Smooth muscle cell (in vitro differentiated cells): ENCODE measurements around the gene SLC35C1. TPM values are rescaled to one million over a fixed set of nuclear protein-coding genes. Genes with fewer than 3 reads are reported as not detected.

Experiments
- DNase-seq: peaks from one replicate; lab custom pipeline; 2025; ENCODE audit not compliant: unreplicated experiment; lab: John Stamatoyannopoulos, UW
- H2AFZ ChIP-seq: fragments of 200-600 bp; sonication (generic); 2 replicates; pipeline ENCODE4 v1.6.0; 2016; ENCODE audit warnings: antibody characterized with exemption, low read depth, mild to moderate bottlenecking
- H3F3A ChIP-seq: fragments of 200-600 bp; sonication (generic); 2 replicates; pipeline ENCODE4 v1.6.0; 2017; ENCODE audit warnings: antibody characterized with exemption, low read depth
- H3K27ac ChIP-seq: fragments of 200-600 bp; sonication (generic); 2 replicates; pipeline ENCODE4 v1.5.1; 2016; ENCODE audit warnings: low read depth, mild to moderate bottlenecking
- H3K27me3 ChIP-seq: fragments of 200-600 bp; sonication (generic); 2 replicates; pipeline ENCODE4 v1.6.1; 2016; ENCODE audit warnings: low read depth, mild to moderate bottlenecking
- H3K36me3 ChIP-seq: fragments of 200-600 bp; sonication (generic); 2 replicates; pipeline ENCODE4 v1.5.1; 2016; ENCODE audit warnings: low read depth
- H3K4me1 ChIP-seq: fragments of 200-600 bp; sonication (generic); 2 replicates; pipeline ENCODE4 v1.5.1; 2016; ENCODE audit warnings: low read depth
- H3K4me2 ChIP-seq: fragments of 200-600 bp; sonication (generic); 2 replicates; pipeline ENCODE4 v1.6.0; 2016; ENCODE audit warnings: mild to moderate bottlenecking
- H3K4me3 ChIP-seq: fragments of 200-600 bp; sonication (generic); 2 replicates; pipeline ENCODE4 v1.5.1; 2016; ENCODE audit warnings: mild to moderate bottlenecking
- H3K79me2 ChIP-seq: fragments of 200-600 bp; sonication (generic); 2 replicates; pipeline ENCODE4 v1.6.0; 2016; ENCODE audit warnings: low read depth, mild to moderate bottlenecking
- H3K9ac ChIP-seq: fragments of 200-600 bp; sonication (generic); 2 replicates; pipeline ENCODE4 v1.6.0; 2016; ENCODE audit warnings: low read depth
- H3K9me3 ChIP-seq: fragments of 200-600 bp; sonication (generic); replicated peaks from 2 replicates; pipeline ENCODE4 v1.5.1; 2016; ENCODE audit warnings: low read depth
- H4K20me1 ChIP-seq: fragments of 200-600 bp; sonication (generic); 2 replicates; pipeline ENCODE4 v1.6.0; 2016; ENCODE audit warnings: low read depth
- WGBS: methylation state at CpG from one replicate; pipeline ENCODE4 v1.1.7; 2016; ENCODE audit warnings: low lambda C conversion rate; 5-methylcytosine and 5-hydroxymethylcytosine counted together
- polyA plus RNA-seq: library from polyadenylated mRNA; unstranded; fragments of >200 nt; fragmentation: Nextera tagmentation; extraction: Ambion mirVana; gene quantifications from 2 replicates; pipeline ENCODE4 v1.2.1, GENCODE V29; 2016
- total RNA-seq: library from RNA; depleted of rRNA; stranded (reverse); fragments of >200 nt; gene quantifications from 2 replicates; pipeline ENCODE4 v1.2.3, GENCODE V29; 2014
- TF ChIP-seq, protein P1 (sequence below): fragments of 200-600 bp; sonication (generic); IDR thresholded peaks from 2 replicates; pipeline ENCODE4 v1.5.1; 2017; ENCODE audit warnings: borderline replicate concordance, mild to moderate bottlenecking, antibody characterized with exemption; ENCODE audit not compliant: insufficient read depth, poor library complexity, severe bottlenecking

Gene SLC35C1
- total and polyA plus RNA-seq, 2 experiments from 2014 or later = 8.9 to 32.7 TPM

DNA sequence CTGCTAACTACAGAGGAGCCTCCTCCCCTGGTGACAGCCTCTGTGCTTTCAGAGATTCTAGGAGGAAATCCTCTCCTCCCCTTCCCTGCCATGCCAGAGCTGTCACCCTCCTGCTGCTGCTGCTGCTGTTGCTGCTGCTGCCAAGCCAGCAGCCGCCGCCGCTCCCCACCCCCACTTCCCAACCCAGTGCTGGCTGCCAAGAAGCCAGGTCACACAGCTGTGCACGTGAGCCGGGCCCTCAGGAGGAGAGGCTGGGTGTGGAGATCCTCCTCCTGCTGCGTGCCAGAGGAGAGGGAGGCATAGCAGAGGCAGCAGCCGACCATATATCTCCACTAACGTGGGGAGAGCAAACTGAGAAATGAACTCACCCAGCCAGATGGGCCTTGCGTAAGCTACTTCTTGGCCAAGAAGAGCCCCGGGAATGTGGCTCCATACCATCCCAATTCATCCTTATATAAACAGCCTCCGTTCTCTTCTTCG lies 54.8 kb downstream of the SLC35C1 start:
- Histone ChIP-seq H3F3A (peaks cover 16% of the 10 kb centered on the region), H3K4me1 (peaks cover 14% of the 10 kb centered on the region), H3K27ac (peak overlapping the region; percentile 91), H2AFZ (no peak overlapping the region), H3K9ac (peak overlapping the region; percentile 74), H3K4me2 (peak overlapping the region; percentile 48), H3K36me3 (peaks cover 20% of the 10 kb centered on the region), H3K9me3 (no peaks in the 10 kb centered on the region), H4K20me1 (peaks cover 57% of the 10 kb centered on the region), H3K27me3 (no peaks in the 10 kb centered on the region), H3K4me3 (no peak overlapping the region), H3K79me2 (peaks cover 4% of the 10 kb centered on the region)
- TF ChIP-seq, protein P1, sequence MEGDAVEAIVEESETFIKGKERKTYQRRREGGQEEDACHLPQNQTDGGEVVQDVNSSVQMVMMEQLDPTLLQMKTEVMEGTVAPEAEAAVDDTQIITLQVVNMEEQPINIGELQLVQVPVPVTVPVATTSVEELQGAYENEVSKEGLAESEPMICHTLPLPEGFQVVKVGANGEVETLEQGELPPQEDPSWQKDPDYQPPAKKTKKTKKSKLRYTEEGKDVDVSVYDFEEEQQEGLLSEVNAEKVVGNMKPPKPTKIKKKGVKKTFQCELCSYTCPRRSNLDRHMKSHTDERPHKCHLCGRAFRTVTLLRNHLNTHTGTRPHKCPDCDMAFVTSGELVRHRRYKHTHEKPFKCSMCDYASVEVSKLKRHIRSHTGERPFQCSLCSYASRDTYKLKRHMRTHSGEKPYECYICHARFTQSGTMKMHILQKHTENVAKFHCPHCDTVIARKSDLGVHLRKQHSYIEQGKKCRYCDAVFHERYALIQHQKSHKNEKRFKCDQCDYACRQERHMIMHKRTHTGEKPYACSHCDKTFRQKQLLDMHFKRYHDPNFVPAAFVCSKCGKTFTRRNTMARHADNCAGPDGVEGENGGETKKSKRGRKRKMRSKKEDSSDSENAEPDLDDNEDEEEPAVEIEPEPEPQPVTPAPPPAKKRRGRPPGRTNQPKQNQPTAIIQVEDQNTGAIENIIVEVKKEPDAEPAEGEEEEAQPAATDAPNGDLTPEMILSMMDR = no peak
- peak; percentile 76 for DNase-seq
- 42% methylated on average over 12 of the region's 12 CpGs for WGBS

DNA sequence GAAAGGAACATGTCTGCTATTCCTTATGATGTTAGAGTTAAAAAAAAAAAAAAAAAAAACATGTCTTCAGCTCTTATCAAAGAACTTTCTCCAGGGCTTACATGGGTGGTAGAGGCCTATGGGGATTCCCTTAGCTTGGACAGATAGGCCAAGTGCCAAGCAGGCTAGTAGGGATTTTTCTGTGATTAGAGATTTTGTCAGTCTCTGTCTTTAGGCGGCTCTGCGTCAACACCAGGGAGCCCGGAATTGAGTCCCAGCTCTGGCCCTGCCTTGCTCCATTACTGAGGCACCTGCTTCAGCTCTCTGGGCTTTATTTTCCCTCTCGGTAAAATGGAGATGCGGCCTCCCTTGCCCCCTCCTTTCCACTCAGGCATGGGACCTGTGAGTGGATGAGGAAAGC lies 55.4 kb downstream of the SLC35C1 start:
- no peaks in the 10 kb centered on the region for H3K79me2 ChIP-seq
- DNase-seq = no peak
- peak overlapping the region; percentile 91 for H3K27ac ChIP-seq
- H3F3A ChIP-seq = peaks cover 16% of the 10 kb centered on the region
- peaks cover 14% of the 10 kb centered on the region for H3K4me1 ChIP-seq
- no peaks in the 10 kb centered on the region for H3K27me3 ChIP-seq
- peaks cover 20% of the 10 kb centered on the region for H3K36me3 ChIP-seq
- no peak overlapping the region for H2AFZ ChIP-seq
- TF ChIP-seq, protein P1 = no peak
- no peak overlapping the region for H3K9ac ChIP-seq
- H4K20me1 ChIP-seq = peaks cover 51% of the 10 kb centered on the region
- H3K4me2 ChIP-seq = no peak overlapping the region
- no peaks in the 10 kb centered on the region for H3K9me3 ChIP-seq
- WGBS = 81% methylated on average over 5 of the region's 5 CpGs
- no peak overlapping the region for H3K4me3 ChIP-seq

DNA sequence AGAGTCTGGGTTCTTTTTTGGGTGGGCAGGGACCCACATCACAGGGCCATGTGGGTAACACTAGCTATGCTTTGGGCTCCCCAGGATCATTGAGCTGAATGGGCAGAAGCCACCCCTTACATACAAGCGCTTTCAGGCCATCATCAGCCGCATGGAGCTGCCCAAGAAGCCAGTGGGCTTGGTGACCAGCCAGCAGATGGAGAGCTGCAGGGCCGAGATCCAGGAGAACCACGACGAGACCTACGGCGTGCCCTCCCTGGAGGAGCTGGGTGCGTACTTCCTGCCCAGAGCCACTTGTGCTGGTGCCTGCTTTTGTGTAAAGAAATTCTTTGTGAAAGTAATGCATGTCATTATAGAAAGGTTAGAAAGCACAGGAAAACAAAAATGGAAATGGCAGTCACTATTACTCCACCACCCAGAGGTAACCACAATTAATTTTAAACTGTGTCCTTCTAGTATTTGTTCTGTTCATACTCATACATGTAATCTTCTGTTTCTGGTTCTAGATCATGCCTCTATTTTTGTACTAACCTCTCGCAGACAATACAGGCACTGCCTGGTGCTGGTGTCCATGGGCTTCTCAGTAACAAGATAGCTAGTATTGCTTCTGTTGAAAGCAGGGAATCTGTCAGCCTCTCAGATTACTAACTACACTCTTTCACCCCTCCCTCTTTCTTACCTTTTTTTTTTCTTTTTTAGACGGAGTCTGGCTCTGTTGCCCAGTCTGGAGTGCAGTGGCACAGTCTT lies 56.0 kb downstream of the SLC35C1 start:
- Histone ChIP-seq H3K4me3 (no peak overlapping the region), H3K9ac (no peak overlapping the region), H3K4me2 (no peak overlapping the region), H3K27me3 (no peaks in the 10 kb centered on the region), H3K27ac (peak overlapping the region; percentile 91), H3F3A (peaks cover 15% of the 10 kb centered on the region), H3K79me2 (no peaks in the 10 kb centered on the region), H3K9me3 (no peaks in the 10 kb centered on the region), H3K4me1 (peaks cover 14% of the 10 kb centered on the region), H4K20me1 (peaks cover 45% of the 10 kb centered on the region), H3K36me3 (peaks cover 20% of the 10 kb centered on the region), H2AFZ (no peak overlapping the region)
- WGBS = 97% methylated on average over 10 of the region's 10 CpGs
- no peak for DNase-seq
- TF ChIP-seq, protein P1 = no peak

Other genes starting within 250 kb of the SLC35C1 start
- 2.4 and 3.8 TPM in 2 replicates for gene CHST1, start 139.5 kb upstream of the SLC35C1 start, total RNA-seq
- 9.5 and 15.9 TPM in 2 replicates for gene CHST1, start 139.5 kb upstream of the SLC35C1 start, polyA plus RNA-seq
- gene CRY2, start 42.3 kb downstream of the SLC35C1 start, total RNA-seq = 26.1 and 27.7 TPM in 2 replicates
- gene CRY2, start 42.3 kb downstream of the SLC35C1 start, polyA plus RNA-seq = 23.3 and 30.3 TPM in 2 replicates
- gene MAPK8IP1, start 80.5 kb downstream of the SLC35C1 start, total RNA-seq = 3.9 and 8.1 TPM in 2 replicates
- 4.9 and 5.2 TPM in 2 replicates for gene MAPK8IP1, start 80.5 kb downstream of the SLC35C1 start, polyA plus RNA-seq
- gene FREY1, start 102.1 kb downstream of the SLC35C1 start, total RNA-seq = 0.22 and 3.6 TPM in 2 replicates
- 0.57 TPM in 1 of 2 replicates, not detected in the other for gene FREY1, start 102.1 kb downstream of the SLC35C1 start, polyA plus RNA-seq
- 10.5 and 14.9 TPM in 2 replicates for gene PEX16, start 112.7 kb downstream of the SLC35C1 start, total RNA-seq
- gene PEX16, start 112.7 kb downstream of the SLC35C1 start, polyA plus RNA-seq = 24.4 and 30.2 TPM in 2 replicates
- gene LARGE2, start 117.5 kb downstream of the SLC35C1 start, total RNA-seq = 0.40 TPM in 2 replicates
- gene LARGE2, start 117.5 kb downstream of the SLC35C1 start, polyA plus RNA-seq = 0.46 and 2.9 TPM in 2 replicates